Tibial nerve (tissue), 4 donors: ENCODE measurements around the gene ZNF865. TPM values are rescaled to one million over a fixed set of nuclear protein-coding genes. Genes with fewer than 3 reads are reported as not detected.

Experiments
- DNase-seq, 2 donors: peaks; one replicate each; pipeline ENCODE4 v3.0.0-alpha.2; 2019; ENCODE audit warnings: low spot score in 2 of 2
- H3K27ac ChIP-seq, 4 donors: fragments of 200-600 bp; sonication (generic) in 3 of 4; one replicate each; pipeline ENCODE4 v1.5.1; 2017 to 2019; ENCODE audit warnings: mild to moderate bottlenecking in 1 of 4
- H3K27me3 ChIP-seq, 2 donors: fragments of 200-600 bp; sonication (generic) in 1 of 2; one replicate each; pipeline versions ENCODE4 v1.5.1 to v1.6.0; 2017 to 2019
- H3K36me3 ChIP-seq, 3 donors: fragments of 200-600 bp; sonication (generic); one replicate each; pipeline ENCODE4 v1.5.1; 2018 to 2019
- H3K4me1 ChIP-seq, 4 donors: fragments of 200-600 bp; sonication (generic) in 3 of 4; one replicate each; pipeline ENCODE4 v1.5.1; 2017 to 2019
- H3K4me3 ChIP-seq, 4 donors: fragments of 200-600 bp; sonication (generic) in 3 of 4; one replicate each; pipeline ENCODE4 v1.5.1; 2017 to 2019; ENCODE audit warnings: mild to moderate bottlenecking in 1 of 4, moderate library complexity in 1 of 4
- H3K9me3 ChIP-seq, 4 donors: fragments of 200-600 bp; sonication (generic) in 3 of 4; one replicate each; pipeline ENCODE4 v1.5.1; 2017 to 2019
- CTCF ChIP-seq, 5 experiments: fragments of 200-600 bp in 3 of 5; fragments of 450-650 bp in 2 of 5; sonication (generic) in 3 of 5; IDR thresholded peaks; one replicate each; pipeline ENCODE4 v1.5.1; 2016 to 2019; ENCODE audit warnings: antibody characterized with exemption in 5 of 5, mild to moderate bottlenecking in 3 of 5, moderate library complexity in 2 of 5
- EP300 ChIP-seq, 2 donors: sonication (generic); formaldehyde crosslinking; IDR thresholded peaks; one replicate each; pipeline ENCODE4 v1.6.1; 2017; ENCODE audit warnings: antibody characterized with exemption in 2 of 2, mild to moderate bottlenecking in 1 of 2
- POLR2A ChIP-seq, 2 donors: fragments of 450-650 bp; IDR thresholded peaks; one replicate each; pipeline ENCODE4 v1.6.1; 2017; ENCODE audit warnings: antibody characterized with exemption in 2 of 2, mild to moderate bottlenecking in 2 of 2, moderate library complexity in 2 of 2
- WGBS, 2 donors: methylation state at CpG; one replicate each; pipeline ENCODE4 v1.1.5; 2018; 5-methylcytosine and 5-hydroxymethylcytosine counted together
- total RNA-seq, 4 donors: library from RNA; depleted of rRNA; stranded (reverse); fragments of >200 nt; gene quantifications; one replicate each; pipeline ENCODE4 v1.1.0, GENCODE V29; 2016

Gene ZNF865
- total RNA-seq, 4 donors from 2014 or later: 8.8 to 15.0 (median 12.7) TPM

DNA sequence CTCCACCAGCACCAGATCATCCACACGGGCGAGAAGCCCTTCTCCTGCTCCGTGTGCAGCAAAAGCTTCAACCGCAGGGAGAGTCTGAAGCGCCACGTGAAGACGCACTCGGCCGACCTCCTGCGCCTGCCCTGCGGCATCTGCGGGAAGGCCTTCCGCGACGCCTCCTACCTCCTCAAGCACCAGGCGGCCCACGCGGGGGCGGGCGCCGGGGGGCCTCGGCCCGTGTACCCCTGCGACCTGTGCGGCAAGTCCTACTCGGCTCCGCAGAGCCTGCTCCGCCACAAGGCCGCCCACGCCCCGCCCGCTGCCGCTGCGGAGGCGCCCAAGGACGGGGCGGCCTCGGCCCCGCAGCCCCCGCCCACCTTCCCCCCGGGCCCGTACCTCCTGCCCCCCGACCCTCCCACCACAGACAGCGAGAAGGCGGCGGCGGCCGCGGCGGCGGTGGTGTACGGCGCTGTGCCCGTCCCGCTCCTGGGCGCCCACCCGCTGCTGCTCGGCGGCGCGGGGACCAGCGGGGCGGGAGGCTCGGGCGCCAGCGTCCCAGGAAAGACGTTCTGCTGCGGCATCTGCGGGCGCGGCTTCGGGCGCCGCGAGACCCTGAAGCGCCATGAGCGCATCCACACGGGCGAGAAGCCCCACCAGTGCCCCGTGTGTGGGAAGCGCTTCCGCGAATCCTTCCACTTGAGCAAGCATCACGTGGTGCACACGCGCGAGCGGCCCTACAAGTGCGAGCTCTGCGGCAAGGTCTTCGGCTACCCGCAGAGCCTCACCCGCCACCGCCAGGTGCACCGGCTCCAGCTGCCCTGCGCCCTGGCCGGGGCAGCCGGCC lies 9.5 kb downstream of the ZNF865 start:
- TF ChIP-seq POLR2A (IDR thresholded peaks at IDR 0.05) (no peak), EP300 (IDR thresholded peaks at IDR 0.05) (no peak), CTCF (IDR thresholded peaks at IDR 0.05) (no peak)

DNA sequence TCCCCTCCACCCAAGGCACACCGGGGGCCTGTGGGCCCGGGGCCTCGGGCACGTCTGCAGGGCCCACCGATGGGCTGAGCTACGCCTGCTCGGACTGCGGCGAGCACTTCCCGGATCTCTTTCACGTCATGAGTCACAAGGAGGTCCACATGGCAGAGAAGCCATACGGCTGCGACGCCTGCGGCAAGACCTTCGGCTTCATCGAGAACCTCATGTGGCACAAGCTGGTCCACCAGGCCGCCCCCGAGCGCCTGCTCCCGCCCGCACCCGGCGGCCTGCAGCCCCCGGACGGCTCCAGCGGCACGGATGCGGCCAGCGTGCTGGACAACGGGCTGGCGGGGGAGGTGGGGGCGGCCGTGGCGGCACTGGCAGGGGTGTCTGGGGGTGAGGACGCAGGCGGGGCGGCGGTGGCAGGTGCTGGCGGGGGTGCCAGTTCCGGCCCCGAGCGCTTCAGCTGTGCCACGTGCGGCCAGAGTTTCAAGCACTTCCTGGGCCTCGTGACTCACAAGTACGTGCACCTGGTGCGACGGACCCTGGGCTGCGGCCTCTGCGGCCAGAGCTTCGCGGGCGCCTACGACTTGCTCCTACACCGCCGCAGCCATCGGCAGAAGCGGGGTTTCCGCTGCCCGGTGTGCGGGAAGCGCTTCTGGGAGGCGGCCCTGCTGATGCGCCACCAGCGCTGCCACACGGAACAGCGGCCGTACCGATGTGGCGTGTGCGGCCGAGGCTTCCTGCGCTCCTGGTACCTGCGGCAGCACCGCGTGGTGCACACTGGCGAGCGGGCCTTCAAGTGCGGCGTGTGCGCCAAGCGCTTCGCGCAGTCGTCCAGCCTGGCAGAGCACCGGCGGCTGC lies 10.3 kb downstream of the ZNF865 start:
- Histone ChIP-seq H3K4me3 (no peak overlapping the region), H3K4me1 (peaks cover 0 to 18% (median 0%) of the 10 kb centered on the region in 4 donors), H3K27ac (no peak overlapping the region), H3K9me3 (no peaks in the 10 kb centered on the region), H3K27me3 (no peaks in the 10 kb centered on the region), H3K36me3 (peaks cover 0 to 66% (median 6%) of the 10 kb centered on the region in 3 donors)
- TF ChIP-seq EP300 (IDR thresholded peaks at IDR 0.05) (no peak), CTCF (IDR thresholded peaks at IDR 0.05) (no peak), POLR2A (IDR thresholded peaks at IDR 0.05) (no peak)
- 96 to 97% methylated on average over 69 to 80 of the region's 88 CpGs for WGBS, 2 donors
- no peak for DNase-seq

More for the DNA sequence above, 9.5 kb downstream of the ZNF865 start:
- DNase-seq: no peak
- 95 to 96% methylated on average over 84 to 98 of the region's 98 CpGs for WGBS, 2 donors
- H3K9me3 ChIP-seq: no peaks in the 10 kb centered on the region
- no peaks in the 10 kb centered on the region for H3K27me3 ChIP-seq
- no peak overlapping the region for H3K27ac ChIP-seq
- no peak overlapping the region for H3K4me3 ChIP-seq
- peaks cover 0 to 66% (median 6%) of the 10 kb centered on the region in 3 donors for H3K36me3 ChIP-seq
- H3K4me1 ChIP-seq: peaks cover 0 to 21% (median 0%) of the 10 kb centered on the region in 4 donors

DNA sequence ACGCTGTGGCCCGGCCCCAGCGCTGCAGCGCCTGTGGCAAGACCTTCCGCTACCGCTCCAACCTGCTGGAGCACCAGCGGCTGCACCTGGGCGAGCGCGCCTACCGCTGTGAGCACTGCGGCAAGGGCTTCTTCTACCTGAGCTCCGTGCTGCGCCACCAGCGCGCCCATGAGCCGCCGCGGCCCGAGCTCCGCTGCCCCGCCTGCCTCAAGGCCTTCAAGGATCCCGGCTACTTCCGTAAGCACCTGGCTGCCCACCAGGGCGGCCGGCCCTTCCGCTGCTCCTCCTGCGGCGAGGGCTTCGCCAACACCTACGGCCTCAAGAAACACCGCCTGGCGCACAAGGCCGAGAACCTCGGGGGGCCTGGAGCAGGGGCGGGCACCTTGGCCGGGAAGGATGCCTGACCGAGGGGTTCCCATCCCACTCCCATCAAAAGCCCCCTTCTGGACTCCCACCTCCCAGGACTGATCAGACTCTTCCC lies 11.0 kb downstream of the ZNF865 start:
- Histone ChIP-seq H3K4me3 (no peak overlapping the region), H3K27me3 (no peaks in the 10 kb centered on the region), H3K36me3 (peaks cover 4 to 70% (median 6%) of the 10 kb centered on the region in 3 donors), H3K4me1 (peaks cover 0 to 11% (median 0%) of the 10 kb centered on the region in 4 donors), H3K9me3 (no peaks in the 10 kb centered on the region), H3K27ac (no peak overlapping the region)
- TF ChIP-seq CTCF (IDR thresholded peaks at IDR 0.05) (no peak), EP300 (IDR thresholded peaks at IDR 0.05) (no peak), POLR2A (IDR thresholded peaks at IDR 0.05) (no peak)
- WGBS, 2 donors: 96% methylated on average over 26 to 38 of the region's 38 CpGs
- DNase-seq: no peak

DNA sequence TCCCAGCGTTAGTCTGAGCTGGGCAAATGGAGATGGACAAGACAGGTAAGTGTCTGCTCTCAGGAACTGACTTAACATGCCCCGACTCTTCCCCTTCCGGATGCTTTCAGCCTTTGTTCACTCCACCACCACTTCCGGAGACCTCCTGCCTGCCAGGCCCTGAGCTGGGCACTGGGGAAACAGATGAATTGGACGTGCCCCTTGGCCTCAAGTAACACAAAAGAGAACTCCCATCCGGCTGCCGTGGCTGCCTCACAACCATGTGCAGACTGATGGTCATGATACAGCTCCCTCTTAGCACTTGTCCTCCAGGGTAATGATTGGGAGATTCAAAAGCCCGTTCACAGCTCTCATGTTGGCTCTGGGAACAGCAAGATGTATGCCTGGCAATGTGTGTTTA lies 12.0 kb downstream of the ZNF865 start:
- Histone ChIP-seq H3K36me3 (peaks cover 4 to 80% (median 6%) of the 10 kb centered on the region in 3 donors), H3K4me1 (peaks cover 0 to 2% (median 0%) of the 10 kb centered on the region in 4 donors), H3K27ac (no peak overlapping the region), H3K9me3 (no peaks in the 10 kb centered on the region), H3K27me3 (no peaks in the 10 kb centered on the region), H3K4me3 (no peak overlapping the region)
- no peak for DNase-seq
- WGBS, 2 donors: 81 to 87% methylated on average over 8 of the region's 8 CpGs
- TF ChIP-seq CTCF (IDR thresholded peaks at IDR 0.05) (no peak), EP300 (IDR thresholded peaks at IDR 0.05) (no peak), POLR2A (IDR thresholded peaks at IDR 0.05) (no peak)
